GM12874 (cell line): ENCODE measurements around the gene TBCCD1.

ENCODE experiments used
- TF ChIP-seq, protein P1 (sequence below): IDR thresholded peaks from 2 replicates; pipeline ENCODE4 v1.5.1; 2011; ENCODE audit warnings: low read depth, mild to moderate bottlenecking, control low read depth, low read length, moderate library complexity; ENCODE audit not compliant: insufficient read depth

TBCCD1 gene

GRCh38 chr3:186567072-186567921 lies at the start of gene TBCCD1:
TSS of gene TBCCD1 (minus strand) at chr3:186567339. CDS start at chr3:186564329, 3,010 bp downstream.
- TF ChIP-seq, protein P1, sequence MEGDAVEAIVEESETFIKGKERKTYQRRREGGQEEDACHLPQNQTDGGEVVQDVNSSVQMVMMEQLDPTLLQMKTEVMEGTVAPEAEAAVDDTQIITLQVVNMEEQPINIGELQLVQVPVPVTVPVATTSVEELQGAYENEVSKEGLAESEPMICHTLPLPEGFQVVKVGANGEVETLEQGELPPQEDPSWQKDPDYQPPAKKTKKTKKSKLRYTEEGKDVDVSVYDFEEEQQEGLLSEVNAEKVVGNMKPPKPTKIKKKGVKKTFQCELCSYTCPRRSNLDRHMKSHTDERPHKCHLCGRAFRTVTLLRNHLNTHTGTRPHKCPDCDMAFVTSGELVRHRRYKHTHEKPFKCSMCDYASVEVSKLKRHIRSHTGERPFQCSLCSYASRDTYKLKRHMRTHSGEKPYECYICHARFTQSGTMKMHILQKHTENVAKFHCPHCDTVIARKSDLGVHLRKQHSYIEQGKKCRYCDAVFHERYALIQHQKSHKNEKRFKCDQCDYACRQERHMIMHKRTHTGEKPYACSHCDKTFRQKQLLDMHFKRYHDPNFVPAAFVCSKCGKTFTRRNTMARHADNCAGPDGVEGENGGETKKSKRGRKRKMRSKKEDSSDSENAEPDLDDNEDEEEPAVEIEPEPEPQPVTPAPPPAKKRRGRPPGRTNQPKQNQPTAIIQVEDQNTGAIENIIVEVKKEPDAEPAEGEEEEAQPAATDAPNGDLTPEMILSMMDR, result no peak

DNA sequence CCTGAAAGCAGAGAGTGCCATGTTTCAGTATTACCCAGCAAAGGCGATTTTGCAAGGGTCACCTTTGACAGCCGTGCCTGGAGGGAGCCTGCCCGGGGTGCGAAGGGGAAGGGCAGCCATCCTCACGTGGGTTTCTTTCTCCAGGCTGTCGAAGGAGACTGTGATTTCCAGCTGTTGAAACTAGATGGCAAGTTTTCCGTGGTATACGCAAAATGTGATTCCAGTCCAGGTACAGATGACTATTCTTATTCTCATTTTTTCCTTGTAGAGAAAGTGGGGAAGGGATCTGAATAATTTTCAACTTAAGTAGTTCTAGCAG lies 49.1 kb upstream of the TBCCD1 start:
- TF ChIP-seq, protein P1, result no peak

DNA sequence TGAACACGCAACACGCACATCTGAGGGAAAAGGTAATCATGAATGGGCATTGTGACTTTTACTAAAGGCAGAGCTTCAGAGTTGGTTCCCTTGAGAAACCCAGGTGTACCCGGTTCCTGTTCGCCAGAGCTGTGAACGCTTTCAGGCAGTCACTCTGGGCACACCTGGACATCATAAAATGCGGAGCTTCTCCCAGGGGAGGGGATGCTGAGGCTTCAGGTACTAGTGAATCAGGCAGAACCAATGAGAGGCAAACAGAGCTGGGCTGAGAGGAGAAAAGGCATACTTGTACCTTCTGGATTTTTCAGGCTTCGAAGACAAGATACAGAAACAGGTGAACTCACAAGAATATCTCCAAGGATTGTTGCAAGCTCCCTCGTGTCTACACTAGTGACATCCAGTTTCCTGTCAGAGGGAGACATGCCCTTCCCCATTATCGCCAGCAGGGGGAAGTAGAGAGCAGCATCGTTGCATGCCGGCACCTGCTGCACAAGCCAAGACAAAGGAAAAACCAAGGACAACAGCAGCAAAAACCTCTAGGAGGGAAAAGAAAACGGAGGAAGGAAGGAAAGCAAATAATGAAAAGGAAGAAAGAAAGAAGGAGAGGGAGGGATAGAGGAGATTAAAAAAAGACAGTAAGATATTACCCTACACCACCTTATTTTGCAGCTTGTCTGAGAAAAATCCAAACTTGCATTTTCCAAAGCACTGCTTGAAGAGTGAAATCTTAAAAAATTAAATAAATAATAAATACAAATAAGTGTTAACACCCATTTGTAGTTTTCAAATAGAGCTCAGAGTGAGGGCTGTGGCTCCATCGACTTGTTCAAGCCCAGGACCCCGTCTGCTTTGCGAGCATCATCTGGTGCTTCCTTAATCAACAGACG lies 47.7 kb upstream of the TBCCD1 start:
- TF ChIP-seq, protein P1, result peak; percentile 91

DNA sequence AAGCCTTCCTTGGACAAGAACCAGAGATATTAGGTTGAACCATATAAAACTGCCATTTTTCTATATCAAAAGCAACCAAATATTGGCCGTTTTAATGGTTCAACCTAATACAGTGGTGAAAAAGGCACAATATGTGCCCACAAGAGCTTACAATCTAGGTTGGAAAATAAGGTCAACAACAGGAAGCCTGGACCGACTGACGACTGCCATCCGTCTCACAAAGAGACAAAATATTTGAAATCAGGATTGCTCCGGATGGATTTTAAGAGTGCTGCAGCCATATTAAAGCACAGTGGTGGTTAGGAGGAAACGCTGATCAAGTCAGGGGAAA lies 47.1 kb upstream of the TBCCD1 start:
- TF ChIP-seq, protein P1, result no peak

GRCh38 chr3:186613637-186614265 lies 46.6 kb upstream of the TBCCD1 start:
- TF ChIP-seq, protein P1, result no peak

DNA sequence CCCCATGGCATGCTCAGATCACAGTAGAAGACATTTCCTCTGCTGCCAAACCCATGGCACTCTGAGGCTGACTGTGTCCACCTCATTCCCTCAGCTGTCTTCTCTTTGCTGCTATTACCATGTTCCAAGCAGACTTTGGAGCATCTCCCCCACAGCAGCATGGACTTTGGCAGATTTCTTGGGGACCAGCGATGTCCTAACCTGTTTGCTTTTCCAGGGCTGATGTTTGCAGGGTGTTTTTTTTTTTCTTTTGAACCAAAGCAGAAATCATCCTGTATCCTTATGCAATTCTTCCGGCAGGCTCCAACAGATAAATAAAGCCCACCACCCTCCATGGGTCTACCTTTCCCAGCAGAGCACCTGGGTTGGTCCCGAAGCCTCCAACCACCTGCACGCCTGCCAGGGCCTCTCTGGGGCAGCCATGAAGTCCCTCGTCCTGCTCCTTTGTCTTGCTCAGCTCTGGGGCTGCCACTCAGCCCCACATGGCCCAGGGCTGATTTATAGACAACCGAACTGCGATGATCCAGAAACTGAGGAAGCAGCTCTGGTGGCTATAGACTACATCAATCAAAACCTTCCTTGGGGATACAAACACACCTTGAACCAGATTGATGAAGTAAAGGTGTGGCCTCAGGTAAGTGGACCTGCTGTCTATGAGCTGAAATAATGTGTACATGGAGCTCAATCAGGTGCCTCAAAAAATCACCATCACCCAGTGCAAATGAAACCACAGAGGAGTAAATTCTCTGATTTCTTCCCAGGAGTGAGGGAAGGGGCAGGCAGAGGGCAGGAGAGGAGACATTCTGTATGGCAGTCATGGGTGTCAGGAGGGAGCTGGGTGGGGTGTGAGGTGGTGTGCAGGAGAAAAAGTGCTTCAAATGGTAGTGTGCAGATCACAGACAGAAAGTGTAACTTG lies 45.8 kb upstream of the TBCCD1 start, which contains the start of gene AHSG:
AHSG (plus strand) TSS at position 340 of the 916 bp plus-strand sequence; CDS start at position 422, 82 bp downstream.
- TF ChIP-seq, protein P1, result no peak
